ENCODE measurements around the gene CILP.

CILP gene

GRCh38 chr15:65254758-65255157 lies 43.5 kb upstream of the CILP start:
- no peak for TF ChIP-seq CTCF (IDR thresholded peaks at IDR 0.05; ENCODE audit: insufficient read depth, missing control alignments)
- DNase-seq (ENCODE audit: insufficient read length, low spot score) (no peak), FAIRE-seq (no peak)

- DNase-seq (ENCODE audit: insufficient read length, low spot score) (no peak), FAIRE-seq (no peak)
Measured at GRCh38 chr15:65254356-65254755, 43.1 kb upstream of the CILP start.

GRCh38 chr15:65249641-65250040 lies 38.4 kb upstream of the CILP start:
- FAIRE-seq: no peak
- no peak for TF ChIP-seq CTCF (IDR thresholded peaks at IDR 0.05; ENCODE audit: insufficient read depth, missing control alignments)
- DNase-seq (ENCODE audit: insufficient read length, low spot score): no peak

More at GRCh38 chr15:65254356-65254755, 43.1 kb upstream of the CILP start:
- no peak for TF ChIP-seq CTCF (IDR thresholded peaks at IDR 0.05; ENCODE audit: insufficient read depth, missing control alignments)

- no peak for TF ChIP-seq CTCF (IDR thresholded peaks at IDR 0.05; ENCODE audit: insufficient read depth, missing control alignments)
Measured at GRCh38 chr15:65248511-65249255, 37.4 kb upstream of the CILP start.

GRCh38 chr15:65246939-65247338 lies 35.7 kb upstream of the CILP start:
- FAIRE-seq: no peak
- DNase-seq (ENCODE audit: insufficient read length, low spot score): no peak
- no peak for TF ChIP-seq CTCF (IDR thresholded peaks at IDR 0.05; ENCODE audit: insufficient read depth, missing control alignments)

More at GRCh38 chr15:65248511-65249255, 37.4 kb upstream of the CILP start:
- DNase-seq (ENCODE audit: insufficient read length, low spot score) (no peak), FAIRE-seq (no peak)

GRCh38 chr15:65246026-65246714 lies 34.9 kb upstream of the CILP start:
- no peak for TF ChIP-seq CTCF (IDR thresholded peaks at IDR 0.05; ENCODE audit: insufficient read depth, missing control alignments)
- no peak for FAIRE-seq
- DNase-seq (ENCODE audit: insufficient read length, low spot score): no peak

All from D721Med (cell line).